Muscle of leg (tissue), 11 donors: ENCODE data around the gene BCL11A. TPM values are rescaled to one million over a fixed set of nuclear protein-coding genes. Genes with fewer than 3 reads are reported as not detected.

Experiments
- DNase-seq: peaks from one replicate; pipeline ENCODE4 v3.0.0; 2013
- H3K27ac ChIP-seq: one replicate; pipeline ENCODE4 v1.5.1; 2013; ENCODE audit warnings: mild to moderate bottlenecking, low read length, control low read depth
- H3K27me3 ChIP-seq: one replicate; pipeline ENCODE4 v1.6.1; 2013; ENCODE audit warnings: low read length; ENCODE audit not compliant: control insufficient read depth, insufficient read depth
- H3K36me3 ChIP-seq: one replicate; pipeline ENCODE4 v1.6.1; 2013; ENCODE audit warnings: low read length; ENCODE audit not compliant: control insufficient read depth, insufficient read depth
- H3K4me1 ChIP-seq: one replicate; pipeline ENCODE4 v1.6.1; 2013; ENCODE audit warnings: low read length; ENCODE audit not compliant: control insufficient read depth, insufficient read depth
- H3K4me3 ChIP-seq: one replicate; pipeline ENCODE4 v1.5.1; 2013; ENCODE audit warnings: low read length, control low read depth
- H3K9me3 ChIP-seq: replicated peaks from 2 replicates; pipeline ENCODE4 v1.6.1; 2013; ENCODE audit warnings: low read depth, low read length; ENCODE audit not compliant: control insufficient read depth
- WGBS: methylation state at CpG from one replicate; pipeline ENCODE4 v1.1.5; 2013; ENCODE audit warnings: missing lambda C conversion rate; ENCODE audit not compliant: insufficient coverage; 5-methylcytosine and 5-hydroxymethylcytosine counted together
- polyA plus RNA-seq, 8 donors: library from polyadenylated mRNA; unstranded; fragments of 120-200 nt; gene quantifications; one replicate each; pipeline versions ENCODE4 v1.2.1 to v1.2.3, GENCODE V29; 2013; ENCODE audit warnings: inconsistent platforms in 1 of 8, low replicate concordance in 1 of 8; ENCODE audit not compliant: insufficient read length in 8 of 8, insufficient read depth in 1 of 8
- total RNA-seq: library from RNA; stranded (reverse); fragments of 120-200 nt; gene quantifications from one replicate; pipeline ENCODE4 v1.2.4, GENCODE V29; 2013

Gene BCL11A
- total and polyA plus RNA-seq, 9 donors: 1.1 to 12.2 (median 2.7) TPM

GRCh38 chr2:60535685-60536312 is 17.7 kb downstream of the BCL11A start:
- Histone ChIP-seq H3K4me1 (peaks cover 5% of the 10 kb centered on the region), H3K27ac (no peak overlapping the region), H3K4me3 (no peak overlapping the region), H3K9me3 (no peaks in the 10 kb centered on the region), H3K27me3 (peaks cover 17% of the 10 kb centered on the region), H3K36me3 (no peaks in the 10 kb centered on the region)
- DNase-seq: no peak
- WGBS: 87% methylated on average over 4 of the region's 11 CpGs

GRCh38 chr2:60534892-60535684 is 18.4 kb downstream of the BCL11A start:
- Histone ChIP-seq H3K27ac (no peak overlapping the region), H3K27me3 (peaks cover 20% of the 10 kb centered on the region), H3K36me3 (no peaks in the 10 kb centered on the region), H3K4me1 (peaks cover 12% of the 10 kb centered on the region), H3K9me3 (no peaks in the 10 kb centered on the region), H3K4me3 (no peak overlapping the region)
- DNase-seq: no peak
- WGBS: 73% methylated on average over 2 of the region's 6 CpGs

DNA sequence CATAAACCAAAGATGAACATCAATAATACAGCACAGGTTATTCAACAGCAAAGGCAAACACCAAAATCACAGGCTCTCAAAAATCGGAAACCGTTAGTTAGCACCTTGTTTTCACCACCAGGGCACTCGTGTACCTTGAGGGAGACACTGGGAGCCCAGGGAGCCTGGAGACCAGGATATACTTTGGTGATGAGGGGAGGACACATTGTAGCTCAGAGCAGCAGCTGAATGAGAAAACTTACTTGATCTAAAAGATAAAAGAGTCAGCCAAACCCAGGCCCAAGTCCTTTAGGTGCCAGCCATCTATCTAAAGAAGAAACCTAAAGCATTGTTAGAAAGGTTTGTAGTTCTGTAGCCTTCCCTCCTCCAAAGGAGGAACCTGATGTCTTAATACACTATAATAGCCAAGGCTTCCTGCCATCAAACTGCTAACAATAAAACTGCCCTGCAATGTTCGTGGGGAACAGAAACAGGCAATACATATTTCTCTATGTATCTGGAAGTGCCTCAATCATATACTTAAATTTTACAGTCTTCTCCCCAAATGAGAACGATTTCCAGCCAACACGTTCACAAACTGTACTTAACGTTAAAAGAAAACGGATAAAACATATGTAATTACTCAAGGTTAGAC is 19.3 kb downstream of the BCL11A start:
- peaks cover 19% of the 10 kb centered on the region for H3K4me1 ChIP-seq

GRCh38 chr2:60533101-60534051 is 20.1 kb downstream of the BCL11A start:
- peaks cover 20% of the 10 kb centered on the region for H3K27me3 ChIP-seq
- no peak overlapping the region for H3K27ac ChIP-seq
- no peak for DNase-seq
- H3K36me3 ChIP-seq: no peaks in the 10 kb centered on the region
- WGBS: no CpG with 5 or more reads among the region's 13 CpGs
- H3K4me1 ChIP-seq: peaks cover 26% of the 10 kb centered on the region
- H3K9me3 ChIP-seq: no peaks in the 10 kb centered on the region
- no peak overlapping the region for H3K4me3 ChIP-seq

More for the DNA sequence above, 19.3 kb downstream of the BCL11A start:
- Histone ChIP-seq H3K36me3 (no peaks in the 10 kb centered on the region), H3K4me3 (no peak overlapping the region), H3K27ac (no peak overlapping the region), H3K9me3 (no peaks in the 10 kb centered on the region), H3K27me3 (peaks cover 20% of the 10 kb centered on the region)
- 20% methylated on average over 1 of the region's 8 CpGs for WGBS
- DNase-seq: peak; percentile 42

DNA sequence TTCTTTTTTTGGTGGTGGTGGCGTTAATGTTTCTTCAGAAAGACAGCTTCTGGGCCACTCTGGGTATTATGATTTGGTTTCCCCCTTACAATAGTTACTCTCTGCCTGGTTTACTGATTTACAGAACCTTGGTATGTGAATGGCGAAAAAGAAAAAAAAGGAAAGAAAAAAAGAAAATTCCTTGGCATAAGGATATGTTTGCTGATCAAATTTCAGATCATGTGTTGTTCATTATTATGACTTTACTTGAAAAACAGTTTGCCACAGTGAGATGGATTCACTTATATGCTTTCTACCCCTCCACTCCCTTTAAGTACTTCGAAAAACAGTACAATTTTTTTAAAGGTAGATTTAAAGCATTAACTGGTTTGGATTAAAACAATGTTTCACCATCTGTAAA is 21.0 kb downstream of the BCL11A start:
- no peaks in the 10 kb centered on the region for H3K36me3 ChIP-seq
- peaks cover 36% of the 10 kb centered on the region for H3K4me1 ChIP-seq
- DNase-seq: no peak
- no peak overlapping the region for H3K27ac ChIP-seq
- no CpG with 5 or more reads among the region's 3 CpGs for WGBS
- no peak overlapping the region for H3K4me3 ChIP-seq
- H3K9me3 ChIP-seq: no peaks in the 10 kb centered on the region
- peaks cover 20% of the 10 kb centered on the region for H3K27me3 ChIP-seq

DNA sequence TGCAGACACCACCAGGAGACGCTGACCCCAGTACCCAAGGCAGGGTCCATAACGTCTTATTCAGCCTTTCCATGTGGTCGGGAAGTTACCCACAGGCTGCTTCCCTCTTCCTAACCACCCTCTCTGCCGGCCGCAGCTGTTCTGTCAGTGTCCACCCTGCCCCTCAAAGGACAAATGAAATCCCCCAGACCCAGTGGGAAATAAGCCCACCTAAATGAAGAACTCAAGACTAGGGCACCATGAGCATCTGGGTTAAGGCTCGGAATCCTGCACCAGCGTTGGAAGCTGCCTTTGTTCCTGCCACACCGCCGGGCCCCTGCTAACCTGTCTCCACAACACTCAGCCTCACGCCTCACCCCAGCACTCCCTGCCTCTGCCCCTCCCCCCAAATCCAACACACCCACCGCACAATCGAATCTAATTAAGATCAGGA is 21.7 kb downstream of the BCL11A start:
- H3K4me1 ChIP-seq: peaks cover 39% of the 10 kb centered on the region
- H3K27ac ChIP-seq: no peak overlapping the region
- H3K36me3 ChIP-seq: no peaks in the 10 kb centered on the region
- H3K27me3 ChIP-seq: peaks cover 20% of the 10 kb centered on the region
- 72% methylated on average over 11 of the region's 12 CpGs for WGBS
- no peak for DNase-seq
- no peaks in the 10 kb centered on the region for H3K9me3 ChIP-seq
- no peak overlapping the region for H3K4me3 ChIP-seq

DNA sequence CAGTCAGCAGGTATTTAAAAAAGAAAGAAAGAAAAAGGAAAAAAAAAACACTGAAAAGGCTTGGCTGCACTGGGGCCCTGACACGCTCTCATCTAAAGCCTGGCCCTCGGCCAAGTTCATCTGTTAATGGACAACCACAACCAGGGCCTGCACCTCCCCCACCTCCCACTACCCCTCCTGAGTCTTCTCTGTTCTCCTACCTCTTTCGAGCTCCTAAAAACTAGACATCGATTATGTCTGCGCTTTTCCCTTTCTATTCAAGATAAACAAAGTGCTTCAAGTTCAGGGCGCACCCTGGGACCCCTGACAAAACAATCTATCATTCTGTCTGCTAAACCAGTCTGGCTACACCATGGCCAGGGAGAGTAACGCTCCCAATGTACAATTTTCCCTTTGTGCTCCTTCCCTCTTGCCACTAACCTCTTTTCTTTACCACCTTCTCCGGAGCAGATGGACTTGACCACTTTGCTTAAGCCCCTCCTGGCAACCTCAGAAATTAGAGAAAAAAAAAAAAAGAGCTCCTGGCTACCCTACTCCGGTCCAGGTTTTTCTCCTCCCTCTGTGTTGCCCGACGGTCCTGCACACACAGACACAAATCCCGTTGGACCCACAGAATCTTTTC is 22.7 kb downstream of the BCL11A start:
- H3K4me3 ChIP-seq: no peak overlapping the region
- H3K27me3 ChIP-seq: peaks cover 17% of the 10 kb centered on the region
- DNase-seq: peak; percentile 68
- H3K27ac ChIP-seq: no peak overlapping the region
- 25% methylated on average over 8 of the region's 12 CpGs for WGBS
- H3K9me3 ChIP-seq: no peaks in the 10 kb centered on the region
- peaks cover 39% of the 10 kb centered on the region for H3K4me1 ChIP-seq
- H3K36me3 ChIP-seq: no peaks in the 10 kb centered on the region

DNA sequence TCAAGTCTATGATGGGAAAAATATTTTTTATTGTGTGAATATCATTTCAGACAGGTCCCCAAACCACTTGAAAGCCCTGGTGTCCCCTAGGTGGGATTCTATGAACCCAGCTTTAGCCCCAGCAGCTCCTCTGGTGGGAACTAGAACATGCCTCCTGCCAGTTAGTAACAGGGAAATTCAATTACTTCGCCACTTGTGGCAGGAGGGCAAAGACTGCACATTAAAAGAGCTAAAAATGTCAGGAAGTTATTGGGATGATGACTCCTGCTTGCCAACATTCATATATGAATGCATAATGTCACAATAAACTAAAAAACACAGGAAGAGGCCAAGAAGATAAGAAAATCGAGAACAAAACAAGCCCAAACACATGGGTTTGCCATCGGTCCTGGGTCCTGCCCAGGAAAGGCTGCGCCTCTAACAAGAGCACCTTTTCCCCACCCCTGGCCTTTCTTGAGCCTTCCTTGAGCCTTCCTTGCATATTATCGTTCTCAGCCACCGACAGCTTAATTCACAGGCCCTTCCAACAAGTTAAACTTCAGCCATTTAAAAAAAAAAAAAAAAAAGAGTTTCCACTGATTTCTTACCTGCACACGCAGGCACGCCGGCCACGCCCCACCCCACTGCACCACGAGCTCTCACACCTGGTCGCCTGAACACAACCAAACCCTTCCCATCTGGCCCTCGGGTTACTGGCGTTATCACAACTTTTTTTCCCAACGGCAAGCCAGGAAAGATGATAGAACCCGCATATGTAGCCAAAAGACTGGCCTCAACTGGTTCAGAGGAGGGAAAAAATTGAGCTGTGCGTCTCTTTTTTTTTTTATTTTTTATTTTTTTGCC is 23.4 kb downstream of the BCL11A start:
- H3K27me3 ChIP-seq: peaks cover 17% of the 10 kb centered on the region
- H3K36me3 ChIP-seq: no peaks in the 10 kb centered on the region
- H3K4me3 ChIP-seq: no peak overlapping the region
- H3K9me3 ChIP-seq: no peaks in the 10 kb centered on the region
- peaks cover 39% of the 10 kb centered on the region for H3K4me1 ChIP-seq
- H3K27ac ChIP-seq: no peak overlapping the region
- DNase-seq: peak; percentile 57
- 56% methylated on average over 9 of the region's 17 CpGs for WGBS
